GM06990 (cell line): ENCODE data around the gene HUWE1.

ENCODE experiments used
- DNase-seq: peaks from one replicate; pipeline ENCODE4 v3.0.0-alpha.2; 2011; ENCODE audit not compliant: insufficient read length; ENCODE audit errors: extremely low read depth
- H3K27me3 ChIP-seq: replicated peaks from 2 replicates; pipeline ENCODE4 v1.6.0; 2011; ENCODE audit warnings: low read length; ENCODE audit not compliant: control insufficient read depth, insufficient read depth
- H3K36me3 ChIP-seq: 2 replicates; pipeline ENCODE4 v1.5.1; 2011; ENCODE audit warnings: low read length; ENCODE audit not compliant: control insufficient read depth, insufficient read depth
- H3K4me3 ChIP-seq: replicated peaks from 2 replicates; pipeline ENCODE4 v1.5.1; 2011; ENCODE audit warnings: low read depth, mild to moderate bottlenecking, control low read depth, low read length
- CTCF ChIP-seq: IDR thresholded peaks from 2 replicates; pipeline ENCODE4 v1.5.1; 2011; ENCODE audit warnings: low read length, control low read depth, mild to moderate bottlenecking, inconsistent platforms; ENCODE audit not compliant: insufficient read depth, poor library complexity, severe bottlenecking

HUWE1 gene

GRCh38 chrX:53683556-53684414 lies 2.7 kb downstream of the HUWE1 start:
- no peak for TF ChIP-seq CTCF
- no peaks in the 10 kb centered on the region for H3K36me3 ChIP-seq
- no peaks in the 10 kb centered on the region for H3K27me3 ChIP-seq
- peak; percentile 93 for DNase-seq
- peak overlapping the region; percentile 79 for H3K4me3 ChIP-seq

- H3K4me3 ChIP-seq = peak overlapping the region; percentile 71
- no peaks in the 10 kb centered on the region for H3K36me3 ChIP-seq
- H3K27me3 ChIP-seq = no peaks in the 10 kb centered on the region
- TF ChIP-seq CTCF = no peak
- DNase-seq = no peak
Measured at GRCh38 chrX:53682885-53683555, 3.5 kb downstream of the HUWE1 start.

GRCh38 chrX:53681661-53682060 lies 4.9 kb downstream of the HUWE1 start:
- no peak for DNase-seq
- H3K4me3 ChIP-seq = no peak overlapping the region; the same call in 1 of the 2 replicates
- no peaks in the 10 kb centered on the region for H3K36me3 ChIP-seq
- TF ChIP-seq CTCF = no peak
- no peaks in the 10 kb centered on the region for H3K27me3 ChIP-seq

- TF ChIP-seq CTCF = peak; percentile 31
- H3K27me3 ChIP-seq = no peaks in the 10 kb centered on the region
- no peak for DNase-seq
- H3K4me3 ChIP-seq = no peak overlapping the region
- H3K36me3 ChIP-seq = no peaks in the 10 kb centered on the region
Measured at GRCh38 chrX:53678667-53679066, 7.9 kb downstream of the HUWE1 start.

- H3K36me3 ChIP-seq = no peaks in the 10 kb centered on the region
- no peak for DNase-seq
- H3K4me3 ChIP-seq = no peak overlapping the region
- no peak for TF ChIP-seq CTCF
- H3K27me3 ChIP-seq = no peaks in the 10 kb centered on the region
Measured at GRCh38 chrX:53677286-53677685, 9.2 kb downstream of the HUWE1 start.
